ENCODE results near the gene OXGR1. TPM values are rescaled to one million over a fixed set of nuclear protein-coding genes. Genes with fewer than 3 reads are reported as not detected.

OXGR1 gene
- total and polyA plus RNA-seq, 2 of the 8 experiments (the other 6 are each of a cell fraction or from before 2014, with no cell fraction given): 0.34 to 1.8 TPM

GRCh38 chr13:97043302-97043701, 49.0 kb upstream of the OXGR1 start:
- Histone ChIP-seq H3K27me3 (replicated peaks in 1 of 4; ENCODE audit: control insufficient read depth in 3 of 4, extremely low read depth in 1 of 4, insufficient read depth in 3 of 4, low read length in 3 of 4) (no peaks in the 10 kb centered on the region), H4K20me1 (replicated peaks in 1 of 2; ENCODE audit: control insufficient read depth in 1 of 2, insufficient read depth in 2 of 2, low read length in 2 of 2) (no peaks in the 10 kb centered on the region), H3K4me3 (ENCODE audit: extremely low read depth in 1 of 4, insufficient read depth in 2 of 4, low read depth in 3 of 4, low read length in 4 of 4) (no peak overlapping the region), H3K79me2 (ENCODE audit: control insufficient read depth in 1 of 2, insufficient read depth in 2 of 2, low read length in 2 of 2) (no peaks in the 10 kb centered on the region), H4K8ac (ENCODE audit: extremely low read depth, insufficient read depth, low read length) (no peak overlapping the region), H3K27ac (ENCODE audit: low read depth, low read length) (no peak overlapping the region), H3K23ac (ENCODE audit: insufficient read length) (no peak overlapping the region), H3K4ac (replicated peaks; ENCODE audit: insufficient read length, low read depth, low read length) (no peak overlapping the region), H3K9me3 (ENCODE audit: insufficient read depth in 2 of 2, low read depth in 1 of 2, low read length in 1 of 2) (no peaks in the 10 kb centered on the region), H3K4me1 (replicated peaks in 1 of 4; ENCODE audit: control insufficient read depth in 3 of 4, insufficient read depth in 4 of 4, low read length in 3 of 4) (no peaks in the 10 kb centered on the region; a peak in 1 of 7 replicates), H2BK20ac (ENCODE audit: low read length) (no peak overlapping the region), H3K14ac (ENCODE audit: insufficient read length) (no peak overlapping the region), H3K4me2 (ENCODE audit: insufficient read depth in 1 of 2, low read depth in 2 of 2, low read length in 2 of 2) (no peak overlapping the region), H2BK15ac (ENCODE audit: low read length) (no peak overlapping the region), H4K5ac (ENCODE audit: insufficient read length, low read depth, low read length) (no peak overlapping the region), H3K56ac (replicated peaks; ENCODE audit: insufficient read length, low read depth, low read length) (no peak overlapping the region), H2BK5ac (ENCODE audit: low read depth, low read length) (no peak overlapping the region), H2BK120ac (replicated peaks; ENCODE audit: low read depth, low read length) (no peak overlapping the region), H3K23me2 (ENCODE audit: low read depth, low read length) (no peaks in the 10 kb centered on the region), H3K79me1 (ENCODE audit: low read depth, low read length) (no peaks in the 10 kb centered on the region), H3K18ac (ENCODE audit: extremely low read depth, low read length) (no peak overlapping the region), H2BK12ac (ENCODE audit: low read depth, low read length) (no peak overlapping the region), H3K9ac (replicated peaks in 1 of 4; ENCODE audit: extremely low read depth in 1 of 4, low read depth in 3 of 4, low read length in 3 of 4) (no peak overlapping the region), H3K36me3 (ENCODE audit: control insufficient read depth in 2 of 4, insufficient read depth in 4 of 4, low read length in 3 of 4) (no peaks in the 10 kb centered on the region), H2AK5ac (ENCODE audit: low read depth, low read length) (no peak overlapping the region), H4K91ac (replicated peaks; ENCODE audit: insufficient read length, low read length) (no peak overlapping the region), H2AFZ (ENCODE audit: low read length) (no peak overlapping the region)
- TF ChIP-seq, protein P1, sequence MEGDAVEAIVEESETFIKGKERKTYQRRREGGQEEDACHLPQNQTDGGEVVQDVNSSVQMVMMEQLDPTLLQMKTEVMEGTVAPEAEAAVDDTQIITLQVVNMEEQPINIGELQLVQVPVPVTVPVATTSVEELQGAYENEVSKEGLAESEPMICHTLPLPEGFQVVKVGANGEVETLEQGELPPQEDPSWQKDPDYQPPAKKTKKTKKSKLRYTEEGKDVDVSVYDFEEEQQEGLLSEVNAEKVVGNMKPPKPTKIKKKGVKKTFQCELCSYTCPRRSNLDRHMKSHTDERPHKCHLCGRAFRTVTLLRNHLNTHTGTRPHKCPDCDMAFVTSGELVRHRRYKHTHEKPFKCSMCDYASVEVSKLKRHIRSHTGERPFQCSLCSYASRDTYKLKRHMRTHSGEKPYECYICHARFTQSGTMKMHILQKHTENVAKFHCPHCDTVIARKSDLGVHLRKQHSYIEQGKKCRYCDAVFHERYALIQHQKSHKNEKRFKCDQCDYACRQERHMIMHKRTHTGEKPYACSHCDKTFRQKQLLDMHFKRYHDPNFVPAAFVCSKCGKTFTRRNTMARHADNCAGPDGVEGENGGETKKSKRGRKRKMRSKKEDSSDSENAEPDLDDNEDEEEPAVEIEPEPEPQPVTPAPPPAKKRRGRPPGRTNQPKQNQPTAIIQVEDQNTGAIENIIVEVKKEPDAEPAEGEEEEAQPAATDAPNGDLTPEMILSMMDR (IDR thresholded peaks at IDR 0.05; ENCODE audit: control extremely low read depth in 1 of 3, insufficient read depth in 1 of 3, low read depth in 1 of 3, low read length in 3 of 3): no peak
- TF ChIP-seq, protein P2, sequence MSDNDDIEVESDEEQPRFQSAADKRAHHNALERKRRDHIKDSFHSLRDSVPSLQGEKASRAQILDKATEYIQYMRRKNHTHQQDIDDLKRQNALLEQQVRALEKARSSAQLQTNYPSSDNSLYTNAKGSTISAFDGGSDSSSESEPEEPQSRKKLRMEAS (IDR thresholded peaks at IDR 0.05): no peak
- TF ChIP-seq CEBPB (IDR thresholded peaks at IDR 0.05; ENCODE audit: low read depth, low read length): 0 out of 2 replicates have a peak, but pooled peaks have one; percentile 32
- DNase-seq (ENCODE audit: low read depth in 1 of 2, low spot score in 2 of 2) (no peak), FAIRE-seq (no peak)
- POLR2A ChIA-PET (ENCODE audit: partially characterized antibody): no interaction called here
- CTCF ChIA-PET (ENCODE audit: partially characterized antibody): no interaction called here
- 76% methylated on average over 2 of the region's 2 CpGs; no CpG with 5 or more reads in 1 of the 2 experiments for WGBS, 2 experiments (ENCODE audit: extremely low coverage in 1 of 2, insufficient coverage in 1 of 2, insufficient read length in 1 of 2, insufficient replicate concordance in 2 of 2, low coverage in 1 of 2, low lambda C conversion rate in 2 of 2, missing lambda C conversion rate in 1 of 2)
